ENCODE data around the gene OLIG3.

The OLIG3 gene

DNA sequence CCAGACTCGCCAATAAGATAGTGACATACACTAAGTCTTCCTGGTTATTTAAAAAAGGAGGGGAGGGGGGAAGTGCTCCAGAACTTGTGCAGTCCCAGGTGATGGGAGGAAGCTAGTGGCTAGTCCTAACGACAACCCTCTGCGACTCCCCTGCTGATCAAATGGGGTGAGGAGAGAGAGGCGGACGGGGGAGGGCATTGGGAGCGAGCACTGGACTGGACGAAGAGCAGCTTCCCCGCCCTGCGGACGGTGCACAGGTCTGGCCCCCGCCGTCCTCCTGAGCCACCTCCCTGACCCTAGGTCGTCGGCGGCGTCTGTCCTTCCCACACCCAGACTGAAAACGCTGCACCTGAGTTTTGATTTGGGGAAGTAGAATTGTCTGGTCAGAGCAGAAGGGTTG, 2.2 kb upstream of the OLIG3 start:
- no peak for DNase-seq (ENCODE audit: extremely low read depth in 1 of 2, low read depth in 1 of 2)

DNA sequence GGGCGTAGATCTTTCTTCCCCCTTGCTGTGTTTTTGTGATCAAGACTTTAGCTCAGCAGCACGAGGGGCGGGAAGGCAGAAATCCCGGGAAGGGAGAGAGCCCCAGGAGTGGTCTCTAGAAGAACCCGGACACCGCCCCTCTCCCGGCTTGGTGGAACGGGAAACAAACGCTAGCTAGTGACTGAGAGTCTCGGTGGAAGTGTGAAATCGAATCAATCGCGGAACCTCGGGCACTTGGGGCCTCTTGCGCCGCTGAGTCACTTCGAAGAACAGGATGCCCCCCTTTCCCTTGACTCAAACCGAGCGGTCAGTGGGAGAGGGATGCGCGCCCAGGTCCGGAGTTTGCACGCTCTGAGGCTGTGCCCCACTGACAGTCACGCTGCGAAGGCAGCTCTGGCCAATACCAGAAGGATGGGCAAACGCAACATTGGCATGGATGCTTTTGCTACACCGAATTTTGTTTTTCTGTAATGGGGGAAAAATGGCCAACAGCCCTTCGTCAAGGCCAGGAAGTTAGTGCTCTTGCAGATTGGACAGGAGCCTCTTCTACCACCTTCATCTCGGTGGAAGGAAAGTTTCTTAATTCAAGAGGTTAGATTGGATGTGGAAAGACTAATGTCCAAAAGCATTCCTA, 1.6 kb upstream of the OLIG3 start:
- no peak for DNase-seq (ENCODE audit: extremely low read depth in 1 of 2, low read depth in 1 of 2)

DNA sequence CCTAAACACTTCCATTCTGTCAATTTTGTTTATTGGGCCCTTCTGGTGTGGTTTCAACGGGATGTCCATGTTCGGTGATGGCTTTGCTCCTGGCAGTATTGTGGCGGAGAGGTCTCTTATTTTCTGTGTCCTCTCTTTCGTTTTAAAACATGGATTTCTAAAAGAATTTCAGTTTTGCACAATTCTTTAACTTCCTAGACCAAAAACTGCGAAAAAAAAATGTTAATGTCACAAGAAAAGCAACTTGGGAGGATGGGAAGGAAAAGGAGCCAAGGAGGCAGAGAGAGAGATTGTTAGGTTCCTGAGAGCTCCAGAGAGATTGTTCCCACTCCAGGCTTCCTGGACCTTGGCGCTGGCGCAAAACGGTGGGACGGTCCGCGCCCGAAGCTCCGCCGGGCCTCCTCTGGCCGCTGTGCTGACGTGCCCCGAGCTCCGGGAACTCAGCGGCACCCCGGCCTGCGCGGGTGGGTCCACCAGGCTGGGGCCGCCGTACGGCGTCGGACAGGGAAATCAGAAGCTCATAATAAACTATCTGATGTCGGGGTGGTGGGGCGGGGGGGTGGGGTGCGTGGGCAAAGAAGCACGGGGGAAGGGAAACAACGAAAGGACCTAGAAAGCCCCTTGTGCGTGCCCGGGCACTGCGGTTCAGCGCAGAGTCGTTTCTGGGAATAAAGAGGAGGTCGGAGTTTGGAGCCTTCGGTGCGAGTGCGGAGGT, 951 bp upstream of the OLIG3 start:
- no peak for DNase-seq (ENCODE audit: extremely low read depth in 1 of 2, low read depth in 1 of 2)

DNA sequence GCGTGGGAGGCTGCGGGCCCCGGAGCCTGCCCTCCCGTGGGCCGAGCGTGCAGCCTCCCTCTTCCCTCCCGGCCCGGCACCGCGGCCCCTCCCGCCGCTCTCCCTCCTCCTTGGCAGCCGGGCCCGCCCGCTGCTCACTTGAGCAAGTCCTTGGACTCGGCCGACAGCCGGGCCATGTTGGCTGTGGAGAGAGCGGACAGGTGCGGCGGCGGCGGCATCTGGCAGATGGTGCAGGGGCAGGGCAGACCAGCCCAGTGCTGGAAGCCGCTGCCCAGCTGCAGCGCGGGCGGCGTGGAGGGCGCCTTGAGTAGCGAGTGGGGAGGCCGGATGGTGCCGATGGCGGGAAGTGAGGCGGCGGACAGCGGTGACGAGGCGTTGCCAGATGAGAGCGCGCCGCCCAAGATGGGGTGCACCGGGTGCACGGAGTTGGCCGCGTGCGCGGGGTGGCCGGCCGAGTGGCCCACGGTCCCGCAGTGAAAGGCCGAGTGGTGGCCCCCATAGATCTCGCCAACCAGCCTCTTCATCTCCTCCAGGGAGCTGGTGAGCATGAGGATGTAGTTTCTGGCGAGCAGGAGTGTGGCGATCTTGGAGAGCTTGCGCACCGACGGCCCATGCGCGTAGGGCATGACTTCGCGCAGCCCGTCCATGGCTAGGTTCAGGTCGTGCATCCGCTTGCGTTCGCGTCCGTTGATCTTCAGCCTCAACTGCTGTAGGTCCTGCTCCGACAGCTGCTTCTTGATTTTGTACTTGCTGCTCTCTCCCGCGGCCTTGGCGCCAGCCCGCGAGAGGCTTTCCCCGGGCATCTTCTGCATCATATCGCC, 766 bp downstream of the OLIG3 start:
- no peak for DNase-seq (ENCODE audit: extremely low read depth in 1 of 2, low read depth in 1 of 2)

DNA sequence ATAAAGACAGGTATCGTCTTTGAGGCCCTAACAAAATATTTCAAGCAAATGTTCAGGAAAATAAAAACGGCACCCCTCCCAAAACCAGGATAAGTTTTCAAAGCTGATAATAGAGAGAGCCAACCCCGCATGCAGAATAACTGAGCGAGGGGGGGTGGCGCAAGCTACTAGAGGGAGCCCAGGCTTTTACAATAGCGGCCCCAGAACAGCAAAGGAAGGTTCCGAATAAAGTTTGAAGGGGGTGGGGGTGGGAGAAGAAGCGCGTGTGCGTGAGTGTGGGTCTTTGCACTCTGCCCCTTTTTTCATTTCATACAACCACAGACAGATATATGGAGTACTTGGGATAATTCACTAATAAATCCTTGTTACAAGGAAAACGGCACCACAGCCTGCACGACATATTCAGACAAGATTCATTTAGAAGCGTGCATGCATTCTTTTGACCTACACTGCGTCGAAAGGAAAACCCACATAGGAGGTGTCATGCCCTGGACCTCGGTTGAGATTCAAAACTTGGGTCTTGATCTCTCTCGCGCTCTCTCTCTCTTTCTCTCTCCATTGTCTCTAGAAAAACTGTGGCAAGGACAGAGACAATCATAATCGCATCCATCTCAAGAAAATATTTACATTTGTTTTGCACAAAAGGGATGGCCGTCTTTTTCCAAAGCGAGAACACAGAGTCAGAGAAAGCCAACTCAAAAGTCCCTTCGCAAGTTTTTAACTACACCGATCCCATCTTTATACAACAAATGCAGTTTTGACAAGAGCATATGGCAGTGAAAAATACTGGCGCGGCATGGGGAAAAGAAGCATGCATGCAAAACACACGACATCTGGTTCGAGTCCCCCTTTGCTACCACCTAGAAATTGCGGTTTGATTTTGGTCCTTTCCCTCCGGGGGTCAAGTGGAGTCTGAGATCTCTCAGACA, 1.6 kb downstream of the OLIG3 start:
- DNase-seq (ENCODE audit: extremely low read depth in 1 of 2, low read depth in 1 of 2) = no peak

DNA sequence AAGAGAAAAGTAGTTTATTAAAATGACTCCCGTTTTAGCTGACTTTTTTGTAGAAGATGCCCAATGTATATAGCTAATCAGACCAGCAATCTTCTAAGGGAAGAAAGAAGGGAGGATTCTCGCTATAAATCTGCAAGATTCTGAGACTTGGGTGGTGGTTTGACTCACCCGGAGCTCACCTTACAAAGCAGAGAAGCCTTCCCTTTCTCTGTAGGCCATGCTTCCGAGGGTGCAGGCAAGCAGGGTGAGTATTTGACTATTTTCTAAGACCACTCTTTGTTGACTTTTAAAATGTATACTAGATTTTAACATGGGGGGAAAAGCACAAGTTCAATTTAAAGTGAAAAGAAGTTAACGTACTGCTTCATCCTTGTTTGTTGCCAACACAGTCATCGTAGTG, 2.7 kb downstream of the OLIG3 start:
- no peak for DNase-seq (ENCODE audit: extremely low read depth in 1 of 2, low read depth in 1 of 2)

DNA sequence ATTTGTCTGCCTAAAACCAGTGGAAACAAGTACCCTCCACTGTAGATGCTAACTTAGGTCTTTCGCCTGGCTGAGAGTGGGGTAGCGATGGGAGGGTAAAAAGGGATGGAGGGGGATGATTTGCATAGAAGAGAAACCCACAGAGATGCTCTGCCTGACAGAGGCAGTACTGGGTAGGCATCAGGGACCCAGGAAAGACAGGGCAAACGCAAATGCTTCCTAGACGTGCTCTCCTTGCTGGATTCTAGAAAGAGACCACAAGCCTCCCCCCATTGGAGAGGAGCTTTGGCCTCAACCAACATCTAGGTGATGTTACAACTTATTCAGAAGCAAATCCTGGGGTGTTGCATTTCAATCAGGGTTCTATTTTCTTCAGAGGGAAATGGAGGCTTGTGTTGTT, 3.2 kb downstream of the OLIG3 start:
- no peak for DNase-seq (ENCODE audit: extremely low read depth in 1 of 2, low read depth in 1 of 2)

DNA sequence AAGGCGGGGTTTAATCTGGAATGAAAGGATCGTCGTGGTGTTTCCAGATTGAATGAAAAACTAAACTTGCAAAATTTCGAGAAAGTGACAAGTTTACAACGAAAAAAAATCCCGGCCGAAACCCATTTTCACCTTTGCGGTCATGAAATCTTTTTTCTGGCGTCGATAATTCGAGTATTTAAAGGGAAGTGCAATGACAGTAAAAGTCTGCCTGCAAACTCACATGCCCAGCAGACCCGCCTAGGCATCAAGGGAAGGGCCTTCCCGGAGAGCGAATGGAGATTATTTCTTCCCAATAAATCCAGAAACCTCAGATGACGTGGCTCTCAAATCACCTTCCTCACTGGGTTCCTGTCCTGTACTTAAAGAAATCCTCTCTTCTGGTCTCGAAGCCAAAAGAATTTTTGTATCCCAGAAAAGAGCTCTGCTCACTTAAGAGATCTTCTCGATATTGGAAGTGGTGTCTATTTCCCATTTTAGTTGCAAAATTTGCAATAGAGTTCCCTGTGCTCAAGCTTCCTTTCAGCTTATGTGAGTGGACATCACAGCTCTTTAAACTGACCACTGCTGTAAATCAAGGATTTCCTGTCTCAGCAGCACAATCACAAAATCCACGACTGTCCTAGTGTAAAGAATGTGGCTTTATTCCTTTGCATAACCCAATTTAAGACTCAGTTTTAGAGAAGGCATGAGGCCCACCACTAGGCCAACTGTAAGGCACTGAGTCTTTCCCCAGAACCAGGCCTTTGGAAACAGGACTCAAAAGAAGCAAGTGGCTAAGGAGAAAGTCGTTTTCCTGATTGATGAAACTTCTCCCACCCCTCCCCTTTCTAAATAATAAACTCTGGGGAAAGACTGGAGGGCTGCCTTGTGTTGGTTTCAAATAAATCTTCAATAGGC, 3.9 kb downstream of the OLIG3 start:
- DNase-seq (ENCODE audit: extremely low read depth in 1 of 2, low read depth in 1 of 2) = no peak

DNA sequence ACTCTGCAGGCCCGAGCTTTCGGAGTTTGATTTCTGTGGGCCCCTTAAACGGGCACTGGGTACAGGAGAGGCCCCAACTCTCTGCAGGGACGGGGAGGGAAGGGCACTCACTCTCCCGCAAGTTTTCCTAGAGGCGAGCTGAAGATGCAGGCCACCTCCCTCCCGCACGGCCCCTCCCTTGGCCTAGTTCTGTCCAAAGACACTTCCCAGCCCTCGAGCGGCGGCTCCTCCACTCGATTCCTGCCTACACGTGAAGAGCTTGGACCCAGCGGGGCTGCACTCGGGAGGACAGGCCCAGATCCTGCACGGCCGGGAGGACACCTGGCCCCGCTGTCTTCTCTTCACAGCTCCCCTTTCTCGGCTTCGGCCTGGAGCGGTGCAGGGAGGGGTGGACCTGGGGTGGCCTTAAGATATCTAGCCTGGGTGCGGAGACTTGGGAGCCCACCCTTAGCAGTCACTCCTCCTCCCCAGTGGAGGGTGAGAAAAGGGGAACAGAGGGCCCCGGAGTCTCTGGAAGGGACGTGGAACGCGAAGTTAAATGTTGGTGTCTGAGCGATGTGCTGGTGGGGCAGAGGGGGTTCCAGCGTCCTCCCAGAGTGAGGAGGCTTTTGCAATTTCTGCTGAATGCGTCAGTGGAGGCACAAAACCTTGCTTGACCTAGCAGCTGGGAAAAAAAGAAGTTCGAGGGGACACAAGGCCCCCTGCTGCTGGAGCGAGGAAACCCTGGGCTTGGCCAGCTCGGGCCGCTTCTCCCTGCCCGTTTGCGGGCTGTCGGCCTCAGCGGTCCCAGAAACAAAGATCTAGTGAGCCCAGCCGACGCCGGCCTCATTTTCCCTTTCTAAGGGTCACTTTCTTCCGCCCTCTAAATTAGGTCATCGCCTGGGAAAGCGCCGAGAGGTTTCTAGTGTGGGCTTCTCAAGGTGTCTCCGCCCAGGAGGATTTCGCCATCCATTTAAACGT, 4.9 kb downstream of the OLIG3 start:
- DNase-seq (ENCODE audit: extremely low read depth in 1 of 2, low read depth in 1 of 2) = no peak

DNA sequence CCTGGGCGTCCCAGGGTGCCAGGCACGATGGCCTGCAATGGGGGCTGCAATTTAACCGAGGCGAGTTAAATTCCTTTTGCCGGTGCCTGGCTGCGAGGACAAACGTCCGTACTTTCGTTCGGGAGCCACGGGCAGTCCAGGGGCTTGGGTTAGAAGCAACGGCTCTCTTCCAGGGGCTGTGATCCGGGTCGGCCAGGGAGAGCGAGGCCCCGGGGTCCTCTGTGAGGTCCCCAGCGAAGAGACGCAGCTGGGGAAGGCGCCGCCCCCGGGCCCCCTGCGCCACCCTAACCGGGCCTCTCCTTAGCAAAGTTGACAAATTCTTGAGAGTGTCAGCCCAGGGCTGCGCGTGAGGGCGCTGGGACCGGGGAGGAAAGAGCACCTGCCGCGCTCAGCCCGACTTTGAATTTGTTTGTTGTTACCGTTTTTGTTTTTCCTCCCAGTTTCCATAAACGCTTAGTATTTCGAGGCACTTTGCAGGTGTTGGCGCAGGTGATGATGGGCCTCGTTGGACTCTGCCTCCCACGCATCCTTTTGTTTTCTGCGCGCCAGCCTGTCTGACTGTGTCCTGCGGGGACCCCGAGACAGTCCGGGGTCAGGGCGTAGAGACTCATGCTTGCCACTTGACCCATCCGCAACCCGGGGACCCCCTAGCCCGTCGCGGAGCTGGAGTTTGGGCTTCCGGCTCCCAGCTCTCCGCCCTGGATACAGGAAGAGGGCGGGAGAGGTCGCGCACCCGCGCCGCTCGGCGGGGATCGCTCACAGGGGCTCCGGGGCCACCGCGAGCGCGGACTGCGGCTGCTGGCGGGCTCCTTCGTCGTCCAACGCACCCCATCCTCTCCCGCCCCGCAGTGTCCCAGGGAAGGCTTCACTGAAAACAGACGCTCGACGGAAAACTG, 5.8 kb downstream of the OLIG3 start:
- no peak for DNase-seq (ENCODE audit: extremely low read depth in 1 of 2, low read depth in 1 of 2)

DNA sequence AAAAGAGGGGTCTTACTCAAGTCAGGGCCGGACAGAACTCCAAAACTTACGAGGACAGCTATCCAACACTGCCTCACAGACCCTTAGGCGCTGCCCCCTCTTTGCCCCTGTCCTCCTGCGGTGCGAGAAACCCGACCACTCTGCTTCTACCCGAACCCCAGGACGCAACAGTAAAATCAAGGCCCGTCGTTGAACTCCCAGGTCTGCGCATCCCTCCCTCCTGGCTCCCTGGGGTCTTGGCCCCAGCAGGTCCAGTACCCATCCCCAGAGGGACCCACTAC, 6.4 kb downstream of the OLIG3 start:
- no peak for DNase-seq (ENCODE audit: extremely low read depth in 1 of 2, low read depth in 1 of 2)

DNA sequence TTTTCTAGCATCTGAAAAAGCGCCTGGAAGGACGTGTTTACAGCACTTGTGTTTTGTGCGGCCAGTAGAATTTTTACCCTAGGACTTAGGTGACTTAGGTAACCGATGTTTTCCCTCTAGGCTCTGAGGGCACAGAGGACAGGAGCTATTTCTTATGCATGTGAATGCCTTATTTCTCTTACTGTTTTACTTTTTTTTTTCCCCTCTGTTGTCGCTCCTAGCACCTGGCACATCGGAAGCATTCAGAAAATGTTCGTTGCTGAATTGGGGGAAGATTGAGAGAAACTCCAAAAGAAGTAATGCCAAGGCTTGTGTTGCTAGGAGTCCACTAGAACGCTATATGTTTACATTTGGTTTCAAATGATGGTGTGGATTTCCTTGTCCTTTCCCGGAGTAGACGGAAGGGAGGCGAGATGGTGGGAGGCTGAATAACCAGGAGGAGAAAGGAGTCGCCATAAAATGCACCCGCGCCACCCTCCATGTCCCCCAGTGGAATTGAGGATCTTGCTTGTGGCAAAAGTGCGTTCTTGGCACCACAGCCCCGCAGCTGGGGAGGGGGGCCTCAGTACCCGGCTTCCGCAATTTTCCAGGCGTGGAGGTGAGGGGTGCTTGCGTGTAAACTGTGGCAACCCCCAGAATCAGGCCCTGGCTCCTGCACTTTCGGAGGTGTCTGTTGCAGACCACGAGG, 6.9 kb downstream of the OLIG3 start:
- DNase-seq (ENCODE audit: extremely low read depth in 1 of 2, low read depth in 1 of 2) = no peak

DNA sequence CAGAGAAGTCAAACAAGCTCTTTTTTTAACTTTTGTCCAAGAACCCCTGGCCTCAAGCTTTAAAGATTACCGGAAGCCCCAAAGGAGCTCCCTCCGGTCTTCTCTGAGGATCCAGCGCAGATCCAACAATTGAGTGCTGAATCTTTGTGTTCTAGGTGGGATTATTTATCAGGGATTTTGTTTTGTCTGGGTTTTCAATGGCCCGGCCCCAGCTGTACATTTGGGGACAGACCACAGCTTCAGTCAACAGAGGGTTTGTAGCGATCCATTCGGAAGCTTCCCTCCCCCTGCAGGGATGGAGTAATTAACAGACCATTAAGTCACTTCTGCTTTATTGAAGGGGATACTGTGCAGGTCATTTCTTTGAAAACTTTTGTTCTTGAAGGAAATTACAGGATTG, 7.8 kb downstream of the OLIG3 start:
- no peak for DNase-seq (ENCODE audit: extremely low read depth in 1 of 2, low read depth in 1 of 2)

DNA sequence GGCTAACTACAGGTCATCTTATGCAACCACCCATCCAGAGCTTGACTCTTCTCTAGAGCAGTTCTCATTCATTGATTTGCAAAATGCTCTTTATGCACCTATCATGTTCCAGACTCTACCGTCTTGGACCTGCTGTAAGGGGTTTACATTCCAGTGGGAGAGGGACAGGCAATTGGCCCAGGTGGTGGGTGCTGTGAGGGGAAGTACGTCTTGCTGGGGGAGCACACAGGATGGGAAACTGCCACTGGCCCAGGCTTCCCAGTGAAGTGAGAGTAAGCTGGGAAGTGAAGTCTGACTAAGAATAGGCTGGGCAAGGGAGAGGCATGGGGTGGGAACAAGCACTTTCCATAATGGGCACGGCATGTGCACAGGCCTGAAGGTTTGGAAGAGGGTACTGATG, 13.8 kb downstream of the OLIG3 start:
- no peak for DNase-seq (ENCODE audit: extremely low read depth in 1 of 2, low read depth in 1 of 2)

DNA sequence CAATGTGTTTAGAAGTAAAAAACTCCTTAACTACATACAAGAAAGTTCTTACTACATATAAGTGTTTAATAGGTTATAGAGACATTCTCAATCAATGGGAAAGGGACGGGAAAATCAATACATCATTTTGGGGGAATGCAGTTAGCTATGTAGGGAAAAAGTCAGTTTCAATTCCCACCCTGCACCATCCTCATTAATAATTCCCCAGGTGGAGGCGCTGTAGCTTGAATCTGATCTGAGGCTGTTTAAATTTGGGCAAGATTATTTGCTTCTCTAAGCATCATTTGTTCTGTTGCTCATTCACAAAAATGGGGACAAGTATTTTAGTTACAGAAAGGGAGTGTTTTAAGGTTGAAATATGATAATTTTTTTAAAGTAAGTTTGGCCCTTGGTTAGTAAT, 19.1 kb downstream of the OLIG3 start:
- DNase-seq (ENCODE audit: extremely low read depth in 1 of 2, low read depth in 1 of 2) = no peak

DNA sequence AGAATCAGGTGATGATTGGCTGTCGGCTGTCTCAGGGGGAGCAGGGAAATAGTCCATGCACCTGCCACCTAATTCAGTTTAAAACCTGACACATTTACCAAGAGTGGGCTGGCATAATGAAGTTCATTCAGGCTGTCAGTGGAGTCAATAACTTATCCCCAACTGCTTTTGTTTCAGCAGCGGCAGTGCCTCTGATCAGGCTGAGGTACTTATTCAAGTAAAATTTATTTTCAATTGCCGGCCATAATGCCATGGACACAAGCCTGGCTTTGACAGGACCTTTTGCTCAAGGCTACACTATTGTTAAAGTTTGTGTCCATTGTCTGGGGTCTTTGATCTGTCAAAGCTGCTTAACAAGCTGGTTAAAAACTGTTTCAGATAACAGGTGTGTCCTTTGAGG, 20.6 kb downstream of the OLIG3 start:
- no peak for DNase-seq (ENCODE audit: extremely low read depth in 1 of 2, low read depth in 1 of 2)

DNA sequence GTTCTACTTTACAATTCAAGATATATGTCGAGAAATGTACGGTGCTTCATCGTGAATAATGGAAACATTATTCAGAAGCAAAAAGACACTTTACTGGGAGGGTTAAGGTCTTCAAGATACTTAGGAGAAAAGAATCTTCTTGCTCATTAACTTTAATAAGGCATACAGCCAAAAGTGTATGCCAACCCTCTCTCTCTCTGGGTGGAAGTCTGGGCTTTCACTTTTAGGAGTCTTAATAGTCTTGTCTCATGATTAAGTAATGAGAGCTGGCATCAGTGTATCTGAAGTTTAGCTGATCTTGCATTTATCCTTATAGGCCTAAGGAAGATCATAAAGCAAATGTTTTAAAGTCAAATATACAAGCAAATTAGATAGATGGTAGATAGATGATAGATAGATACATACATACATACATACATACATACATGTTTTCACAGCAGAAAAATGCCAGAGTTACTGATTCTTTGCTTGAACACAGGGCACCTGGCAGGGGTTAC, 21.5 kb downstream of the OLIG3 start:
- no peak for DNase-seq (ENCODE audit: extremely low read depth in 1 of 2, low read depth in 1 of 2)
